ENCODE results near the gene SYT12.

DNA sequence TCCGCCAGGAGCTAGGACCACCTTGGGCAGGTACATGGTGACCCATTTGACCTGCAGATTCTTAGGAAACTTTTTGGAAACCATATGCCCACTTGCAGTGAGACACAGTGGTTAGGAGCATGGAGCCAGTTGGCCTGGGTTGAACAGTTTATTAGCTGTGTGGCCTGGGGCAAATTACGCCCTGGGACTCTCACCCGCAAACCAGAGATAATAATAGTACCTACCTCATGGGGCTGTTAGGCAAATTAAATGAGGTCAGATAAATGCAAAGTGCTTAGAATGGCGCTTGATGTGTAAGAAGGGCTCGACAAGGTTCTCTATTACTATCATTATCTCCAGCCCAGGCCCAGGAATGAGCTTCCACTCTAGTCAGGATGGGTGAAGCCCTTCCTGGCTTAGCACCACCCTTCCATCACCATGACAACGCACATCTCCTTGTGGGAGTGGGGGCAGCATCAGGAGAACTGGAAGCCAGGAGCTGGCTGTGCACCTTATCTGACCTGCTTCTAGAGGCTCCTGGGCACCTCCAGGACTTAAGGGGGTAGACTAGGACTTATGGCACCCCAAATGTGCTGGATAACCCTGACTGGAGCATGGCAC lies 5.1 kb downstream of the SYT12 start:
- TF ChIP-seq, protein P1, sequence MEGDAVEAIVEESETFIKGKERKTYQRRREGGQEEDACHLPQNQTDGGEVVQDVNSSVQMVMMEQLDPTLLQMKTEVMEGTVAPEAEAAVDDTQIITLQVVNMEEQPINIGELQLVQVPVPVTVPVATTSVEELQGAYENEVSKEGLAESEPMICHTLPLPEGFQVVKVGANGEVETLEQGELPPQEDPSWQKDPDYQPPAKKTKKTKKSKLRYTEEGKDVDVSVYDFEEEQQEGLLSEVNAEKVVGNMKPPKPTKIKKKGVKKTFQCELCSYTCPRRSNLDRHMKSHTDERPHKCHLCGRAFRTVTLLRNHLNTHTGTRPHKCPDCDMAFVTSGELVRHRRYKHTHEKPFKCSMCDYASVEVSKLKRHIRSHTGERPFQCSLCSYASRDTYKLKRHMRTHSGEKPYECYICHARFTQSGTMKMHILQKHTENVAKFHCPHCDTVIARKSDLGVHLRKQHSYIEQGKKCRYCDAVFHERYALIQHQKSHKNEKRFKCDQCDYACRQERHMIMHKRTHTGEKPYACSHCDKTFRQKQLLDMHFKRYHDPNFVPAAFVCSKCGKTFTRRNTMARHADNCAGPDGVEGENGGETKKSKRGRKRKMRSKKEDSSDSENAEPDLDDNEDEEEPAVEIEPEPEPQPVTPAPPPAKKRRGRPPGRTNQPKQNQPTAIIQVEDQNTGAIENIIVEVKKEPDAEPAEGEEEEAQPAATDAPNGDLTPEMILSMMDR (IDR thresholded peaks at IDR 0.05): no peak
- TF ChIP-seq EZH2 (IDR thresholded peaks at IDR 0.05): no peak

Data from neural progenitor cell (in vitro differentiated cells).